Nephron (organoid): ENCODE data around the gene NTM.

Experiments used
- H3K27ac Mint-ChIP-seq, 3 experiments: 2 replicates each; pipeline ENCODE4 v1.8.0; 2020; ENCODE audit warnings: mixed read lengths in 3 of 3, mild to moderate bottlenecking in 2 of 3, moderate library complexity in 1 of 3
- H3K27me3 Mint-ChIP-seq: 2 replicates; pipeline ENCODE4 v1.8.0; 2021; ENCODE audit warnings: low read depth, mild to moderate bottlenecking, moderate library complexity, mixed read lengths
- H3K36me3 Mint-ChIP-seq: 2 replicates; pipeline ENCODE4 v1.8.0; 2020; ENCODE audit warnings: low read depth, mixed read lengths
- H3K4me1 Mint-ChIP-seq: 2 replicates; pipeline ENCODE4 v1.8.0; 2020; ENCODE audit warnings: mixed read lengths
- H3K4me3 Mint-ChIP-seq, 3 experiments: 2 replicates each; pipeline ENCODE4 v1.8.0; 2020; ENCODE audit warnings: mild to moderate bottlenecking in 3 of 3, mixed read lengths in 3 of 3, moderate library complexity in 2 of 3
- H3K9me3 Mint-ChIP-seq: 2 replicates; pipeline ENCODE4 v1.8.0; 2020; ENCODE audit warnings: mixed read lengths
- TF ChIP-seq, protein P1 (sequence below), 3 experiments: fragments of 200-600 bp; sonication (generic); IDR thresholded peaks; one replicate each; pipeline ENCODE4 v1.5.0; 2021; ENCODE audit warnings: antibody characterized with exemption in 3 of 3; ENCODE audit not compliant: unreplicated experiment in 3 of 3

Gene NTM

DNA sequence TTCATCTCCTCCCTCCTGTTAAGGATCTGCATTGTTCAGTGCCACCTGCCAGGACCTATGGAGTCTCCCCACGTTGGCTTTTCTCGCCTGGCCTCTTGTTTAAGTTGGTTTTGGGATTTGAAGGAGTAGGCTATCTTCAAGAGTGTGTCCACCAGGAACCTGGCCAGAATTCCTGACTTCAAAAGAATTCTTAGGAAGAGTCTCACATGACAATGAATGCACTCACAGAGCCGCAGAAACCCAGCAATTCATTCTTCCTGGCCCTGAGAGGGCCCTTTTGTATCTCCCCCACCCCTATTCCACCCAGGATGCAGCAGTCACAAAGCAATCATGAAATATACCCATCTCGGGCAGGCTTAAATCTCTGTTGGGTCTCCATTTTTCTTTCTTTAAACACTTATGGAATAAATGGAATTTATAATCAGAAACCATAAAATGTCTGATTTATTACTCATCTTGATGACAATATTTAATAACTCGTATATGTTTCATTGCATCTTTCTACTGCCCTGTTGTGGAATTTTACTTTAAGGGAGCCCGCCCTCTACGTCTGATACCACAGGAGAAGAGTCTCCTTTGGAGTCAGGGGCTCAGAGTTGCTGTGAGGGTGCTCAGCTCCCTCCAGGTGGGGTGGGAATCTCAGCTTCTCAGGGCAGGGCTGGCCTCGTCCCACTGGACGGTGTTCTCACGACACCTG lies 507.0 kb downstream of the NTM start:
- Mint-ChIP-seq H3K9me3 (no peaks in the 10 kb centered on the region), H3K27me3 (peaks cover 8% of the 10 kb centered on the region), H3K27ac (peak overlapping the region in 1 of 3 experiments; percentile 23), H3K36me3 (no peaks in the 10 kb centered on the region), H3K4me3 (no peak overlapping the region), H3K4me1 (peaks cover 10% of the 10 kb centered on the region)
- TF ChIP-seq, protein P1, sequence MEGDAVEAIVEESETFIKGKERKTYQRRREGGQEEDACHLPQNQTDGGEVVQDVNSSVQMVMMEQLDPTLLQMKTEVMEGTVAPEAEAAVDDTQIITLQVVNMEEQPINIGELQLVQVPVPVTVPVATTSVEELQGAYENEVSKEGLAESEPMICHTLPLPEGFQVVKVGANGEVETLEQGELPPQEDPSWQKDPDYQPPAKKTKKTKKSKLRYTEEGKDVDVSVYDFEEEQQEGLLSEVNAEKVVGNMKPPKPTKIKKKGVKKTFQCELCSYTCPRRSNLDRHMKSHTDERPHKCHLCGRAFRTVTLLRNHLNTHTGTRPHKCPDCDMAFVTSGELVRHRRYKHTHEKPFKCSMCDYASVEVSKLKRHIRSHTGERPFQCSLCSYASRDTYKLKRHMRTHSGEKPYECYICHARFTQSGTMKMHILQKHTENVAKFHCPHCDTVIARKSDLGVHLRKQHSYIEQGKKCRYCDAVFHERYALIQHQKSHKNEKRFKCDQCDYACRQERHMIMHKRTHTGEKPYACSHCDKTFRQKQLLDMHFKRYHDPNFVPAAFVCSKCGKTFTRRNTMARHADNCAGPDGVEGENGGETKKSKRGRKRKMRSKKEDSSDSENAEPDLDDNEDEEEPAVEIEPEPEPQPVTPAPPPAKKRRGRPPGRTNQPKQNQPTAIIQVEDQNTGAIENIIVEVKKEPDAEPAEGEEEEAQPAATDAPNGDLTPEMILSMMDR (IDR thresholded peaks at IDR 0.05; ENCODE audit: unreplicated experiment in 3 of 3) = no peak

GRCh38 chr11:131880316-131880715 lies 509.9 kb downstream of the NTM start:
- H3K9me3 Mint-ChIP-seq = no peaks in the 10 kb centered on the region
- no peaks in the 10 kb centered on the region for H3K36me3 Mint-ChIP-seq
- TF ChIP-seq, protein P1 (IDR thresholded peaks at IDR 0.05; ENCODE audit: unreplicated experiment in 3 of 3) = no peak
- peaks cover 13% of the 10 kb centered on the region for H3K4me1 Mint-ChIP-seq
- H3K27ac Mint-ChIP-seq = no peak overlapping the region
- no peak overlapping the region for H3K4me3 Mint-ChIP-seq
- peaks cover 22% of the 10 kb centered on the region for H3K27me3 Mint-ChIP-seq

- Mint-ChIP-seq H3K27me3 (peaks cover 29% of the 10 kb centered on the region), H3K36me3 (no peaks in the 10 kb centered on the region), H3K4me3 (no peak overlapping the region), H3K27ac (no peak overlapping the region), H3K4me1 (peaks cover 7% of the 10 kb centered on the region), H3K9me3 (no peaks in the 10 kb centered on the region)
- TF ChIP-seq, protein P1 (IDR thresholded peaks at IDR 0.05; ENCODE audit: unreplicated experiment in 3 of 3) = no peak
These were observed 510.6 kb downstream of the NTM start for GRCh38 chr11:131880976-131881375.

GRCh38 chr11:131883332-131883731 lies 512.9 kb downstream of the NTM start:
- Mint-ChIP-seq H3K4me3 (no peak overlapping the region), H3K36me3 (no peaks in the 10 kb centered on the region), H3K4me1 (peaks cover 7% of the 10 kb centered on the region), H3K27ac (no peak overlapping the region), H3K27me3 (peaks cover 39% of the 10 kb centered on the region), H3K9me3 (no peaks in the 10 kb centered on the region)
- TF ChIP-seq, protein P1 (IDR thresholded peaks at IDR 0.05; ENCODE audit: unreplicated experiment in 3 of 3) = no peak

GRCh38 chr11:131884461-131885073 lies 514.2 kb downstream of the NTM start:
- no peaks in the 10 kb centered on the region for H3K9me3 Mint-ChIP-seq
- peaks cover 7% of the 10 kb centered on the region for H3K4me1 Mint-ChIP-seq
- TF ChIP-seq, protein P1 (IDR thresholded peaks at IDR 0.05; ENCODE audit: unreplicated experiment in 3 of 3) = no peak
- no peaks in the 10 kb centered on the region for H3K36me3 Mint-ChIP-seq
- H3K4me3 Mint-ChIP-seq = no peak overlapping the region
- peak overlapping the region in 1 of 3 experiments; percentile 2 for H3K27ac Mint-ChIP-seq
- H3K27me3 Mint-ChIP-seq = peaks cover 38% of the 10 kb centered on the region

- Mint-ChIP-seq H3K4me1 (peaks cover 7% of the 10 kb centered on the region), H3K9me3 (no peaks in the 10 kb centered on the region), H3K27ac (no peak overlapping the region), H3K27me3 (peaks cover 34% of the 10 kb centered on the region), H3K4me3 (no peak overlapping the region), H3K36me3 (no peaks in the 10 kb centered on the region)
- TF ChIP-seq, protein P1 (IDR thresholded peaks at IDR 0.05; ENCODE audit: unreplicated experiment in 3 of 3) = no peak
These were observed 515.0 kb downstream of the NTM start for GRCh38 chr11:131885431-131885830.
